Measurements from ENCODE around the gene ERF.

ERF gene

GRCh38 chr19:42253245-42254088, 1.5 kb downstream of the ERF start:
- DNase-seq = peak; percentile 82

DNA sequence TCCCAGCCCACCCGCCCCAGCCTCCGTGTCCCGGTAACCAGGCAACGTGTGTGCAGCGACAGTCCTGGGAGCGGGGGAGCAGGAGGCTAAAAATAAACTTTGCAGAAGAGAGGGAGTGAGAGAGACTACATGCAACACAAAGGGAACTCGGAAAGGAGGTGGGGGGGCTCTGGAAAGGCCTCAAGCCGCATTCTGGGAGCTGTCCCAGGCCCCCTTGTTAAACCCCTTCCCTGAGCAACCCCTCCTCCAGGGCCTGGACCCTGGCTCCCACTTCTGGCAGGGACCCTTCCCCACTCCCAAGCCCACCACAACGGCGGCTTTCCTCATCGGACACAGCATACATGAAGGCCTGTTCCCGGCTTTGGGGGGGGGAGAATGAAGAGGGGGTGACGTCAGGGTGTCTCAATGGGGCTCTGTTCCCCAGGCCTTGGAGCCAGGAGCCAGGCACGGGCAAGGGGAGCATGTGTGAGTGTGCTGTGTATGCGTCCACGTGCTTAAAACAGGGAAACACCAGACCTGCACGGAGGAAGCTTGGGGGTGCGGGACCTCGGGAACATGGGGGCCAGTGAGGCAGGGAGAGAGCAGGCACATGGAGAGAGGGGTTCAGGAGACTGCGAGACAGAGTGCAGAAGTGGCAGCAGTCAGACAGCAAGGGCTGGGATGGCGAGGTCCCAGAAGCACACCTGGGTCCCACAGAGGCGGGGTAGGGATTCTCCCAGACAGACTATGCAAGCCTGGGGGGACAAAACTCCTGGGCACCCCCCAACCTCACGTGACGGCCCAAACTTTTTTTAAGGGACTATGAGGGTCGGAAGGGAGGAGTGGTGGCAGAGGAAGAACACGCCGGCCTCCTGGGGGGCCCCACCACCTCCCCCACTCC, 2.3 kb downstream of the ERF start:
- peak; percentile 84 for DNase-seq

DNA sequence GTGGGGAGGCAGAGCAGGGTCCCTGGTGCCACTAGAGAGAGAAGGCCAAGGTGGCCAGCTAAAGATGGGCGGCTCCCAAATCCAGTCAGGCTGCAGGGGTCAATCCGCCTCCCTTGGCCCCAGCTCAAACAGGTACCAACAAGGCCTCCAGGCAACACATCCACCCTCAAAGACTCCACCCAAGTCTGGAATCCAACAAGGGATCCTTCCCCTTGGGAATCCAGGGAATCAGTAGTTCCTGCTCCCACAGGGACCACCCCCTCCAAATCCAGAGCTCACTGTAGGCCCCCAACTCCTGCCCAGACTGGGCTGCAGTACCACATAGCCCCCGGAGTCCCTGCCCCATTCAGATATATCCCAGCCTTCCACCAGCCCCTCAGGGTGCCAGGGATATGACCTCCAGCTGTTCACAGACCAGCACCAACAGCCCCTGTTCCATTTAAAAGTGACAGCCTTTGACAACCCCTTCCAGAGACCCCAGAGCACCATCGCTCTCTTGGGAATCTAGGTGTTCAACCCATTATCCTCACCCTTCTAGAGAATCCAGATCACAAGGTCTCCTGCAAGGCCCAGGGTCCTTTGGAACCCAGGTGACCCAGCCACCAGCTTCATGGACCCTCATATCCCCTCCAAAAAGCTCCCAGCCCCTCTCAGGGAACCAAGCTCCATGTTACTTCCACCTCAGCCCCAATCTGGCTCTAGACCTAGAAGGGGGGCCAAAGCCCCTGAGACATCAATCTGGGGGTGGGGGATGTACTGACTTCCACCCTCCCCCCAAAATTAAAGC, 3.2 kb downstream of the ERF start:
- peak; percentile 54 for DNase-seq

GRCh38 chr19:42250666-42251531, 4.0 kb downstream of the ERF start:
- DNase-seq = peak; percentile 72

- peak; percentile 57 for DNase-seq
Measured at GRCh38 chr19:42250183-42250665, 4.7 kb downstream of the ERF start.

DNA sequence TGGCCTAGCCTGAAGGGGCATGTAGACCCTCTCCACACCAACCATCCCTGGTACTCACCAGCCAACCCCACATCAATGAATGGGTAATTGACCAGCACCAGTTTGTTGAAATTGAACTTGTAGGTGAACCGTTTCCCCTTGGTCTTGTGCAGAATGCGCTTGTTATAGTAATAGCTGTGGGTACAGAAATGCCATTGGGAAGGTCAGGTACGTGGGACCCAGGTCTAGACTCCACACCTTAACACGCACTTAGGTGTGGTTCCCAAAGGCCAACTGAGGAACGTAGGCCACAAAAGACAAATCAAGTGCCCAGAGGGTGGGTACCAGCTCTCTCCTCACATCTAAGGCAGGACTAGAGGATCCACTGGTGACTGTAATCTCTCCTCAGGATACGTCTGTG, 5.2 kb downstream of the ERF start:
- DNase-seq = no peak

- peak; percentile 40 for DNase-seq
Measured at GRCh38 chr19:42249149-42249750, 5.7 kb downstream of the ERF start.

DNA sequence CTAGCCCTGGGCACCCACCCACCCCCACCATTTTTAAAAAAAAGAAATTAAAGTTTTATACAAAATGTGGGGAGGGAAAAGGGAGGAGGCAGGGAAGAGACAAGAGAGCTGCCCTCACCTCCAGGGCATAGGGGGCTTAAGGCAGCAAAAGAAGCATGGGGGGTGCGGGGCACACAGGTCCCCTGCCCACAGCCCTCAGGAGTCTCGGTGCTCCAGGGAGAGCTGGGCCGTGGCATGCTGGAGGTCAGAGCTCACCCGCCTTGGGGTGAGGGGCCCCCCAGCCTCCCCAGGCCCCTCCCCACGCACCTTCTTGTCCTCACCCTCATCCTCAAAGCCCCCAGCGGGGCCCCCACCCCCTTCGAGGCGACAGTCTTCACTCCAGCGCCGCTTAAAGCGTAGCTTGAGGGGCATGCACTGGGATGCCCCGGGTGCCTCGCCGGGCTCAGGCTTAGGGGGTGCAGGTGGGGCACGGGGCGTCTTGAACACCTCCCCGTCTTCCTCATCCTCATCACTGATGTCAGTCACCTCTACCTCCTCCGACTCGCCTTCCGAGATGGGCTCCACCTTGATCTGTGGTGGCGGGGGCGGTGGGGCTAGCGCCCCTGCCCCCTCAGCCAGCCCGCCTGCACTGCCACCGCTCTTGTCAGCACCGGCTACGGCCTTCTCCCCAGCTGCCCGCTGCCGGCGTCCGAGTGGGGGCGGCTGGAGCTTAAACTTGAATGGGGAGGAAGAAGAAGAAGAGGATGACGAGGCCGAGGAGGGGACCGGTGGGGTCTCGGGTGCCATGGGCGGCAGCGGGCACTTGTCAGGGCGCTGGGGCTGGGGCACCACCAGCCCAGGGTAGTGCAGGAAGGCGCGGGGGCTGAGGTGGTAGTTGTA, 6.4 kb downstream of the ERF start:
- peak; percentile 34 for DNase-seq

GRCh38 chr19:42247640-42248199, 7.2 kb downstream of the ERF start:
- no peak for DNase-seq

DNA sequence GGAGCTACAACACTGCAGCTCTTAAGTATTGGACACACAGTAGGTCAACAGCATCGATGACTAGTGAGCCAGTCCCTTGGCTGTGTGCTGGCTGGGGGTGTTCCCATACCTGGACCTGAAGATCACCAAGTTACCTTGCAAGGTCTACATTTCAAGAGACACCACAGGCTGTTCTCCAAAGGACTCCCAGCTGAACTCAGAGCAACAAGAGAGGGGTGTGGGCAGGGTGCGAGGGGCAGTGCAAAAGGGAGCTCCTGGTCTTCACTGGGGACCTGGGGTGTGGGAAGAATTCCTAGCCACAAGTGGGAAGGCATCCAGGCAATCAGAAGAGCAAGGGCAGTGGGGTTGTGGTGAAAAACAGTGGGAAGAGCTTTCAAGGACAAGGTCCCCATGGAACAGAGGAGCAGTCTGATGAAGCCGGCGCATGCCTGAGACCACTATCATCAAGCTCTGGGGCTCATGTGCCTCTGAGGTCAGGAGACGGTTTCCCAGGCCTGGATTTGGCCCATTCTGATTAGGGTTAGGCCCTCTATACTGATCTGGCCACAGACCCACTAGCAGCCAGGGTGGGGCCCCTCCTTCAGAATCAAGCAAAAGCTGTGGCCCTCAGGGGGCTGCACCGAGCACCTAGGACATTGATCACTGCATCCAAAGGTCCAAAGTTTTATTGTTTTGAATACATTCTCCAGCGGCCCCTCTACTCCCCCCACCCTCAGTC, 7.8 kb downstream of the ERF start:
- peak; percentile 38 for DNase-seq

- peak; percentile 82 for DNase-seq
Measured at GRCh38 chr19:42246143-42246921, 8.6 kb downstream of the ERF start.

GRCh38 chr19:42245231-42245630, 9.7 kb downstream of the ERF start:
- no peak for DNase-seq

GRCh38 chr19:42244347-42245220, 10.3 kb downstream of the ERF start:
- peak; percentile 95 for DNase-seq

GRCh38 chr19:42242512-42243409, 12.2 kb downstream of the ERF start, which contains the start of gene GSK3A:
TSS of gene GSK3A (minus strand) at chr19:42242602. CDS start at chr19:42242465, 137 bp downstream.
- peak; percentile 99 for DNase-seq

- no peak for DNase-seq
Measured at GRCh38 chr19:42242069-42242511, 12.8 kb downstream of the ERF start.

GRCh38 chr19:42241279-42241678, 13.6 kb downstream of the ERF start:
- DNase-seq = no peak

Data from left hindlimb (tissue), 1 donor.